ENCODE data around the gene ADAMTS9.
A peak's percentile ranks its signal among the peaks of the same experiment; 100 is the strongest.

ADAMTS9 gene

DNA sequence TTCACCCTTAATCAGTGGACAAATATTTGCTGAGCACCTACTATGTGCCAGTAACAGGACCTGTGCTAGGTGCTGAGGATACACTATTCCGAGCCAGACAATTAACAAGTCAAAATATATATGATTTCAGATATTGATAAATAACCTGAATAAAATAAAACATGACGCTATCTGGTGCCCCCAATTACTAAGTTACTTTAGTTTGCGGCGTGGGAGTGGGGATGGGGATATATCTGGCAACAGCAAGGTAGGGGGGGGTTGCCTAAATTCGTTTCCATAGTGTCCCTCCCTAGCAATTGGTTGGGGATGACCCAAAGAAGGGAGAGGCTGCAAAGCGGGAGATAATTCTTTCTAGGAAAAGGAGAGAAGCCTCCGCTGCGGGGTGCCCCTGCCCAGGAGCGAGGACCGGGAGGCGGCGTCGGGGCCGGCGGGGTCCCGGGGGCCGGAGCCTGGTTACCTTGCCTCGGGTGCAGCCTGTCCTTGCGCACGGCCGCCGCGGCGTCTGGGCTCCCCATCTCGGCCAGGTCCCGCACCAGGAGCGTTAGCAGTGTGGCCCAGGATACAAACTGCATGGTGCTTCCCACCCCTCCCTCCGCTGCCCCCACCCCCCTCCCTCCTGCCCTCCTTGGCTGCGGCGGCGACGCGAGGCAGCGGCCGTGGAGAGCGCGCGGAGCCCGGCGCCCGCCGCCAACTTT, 567 bp downstream of the ADAMTS9 start:
- TF ChIP-seq, protein P1, sequence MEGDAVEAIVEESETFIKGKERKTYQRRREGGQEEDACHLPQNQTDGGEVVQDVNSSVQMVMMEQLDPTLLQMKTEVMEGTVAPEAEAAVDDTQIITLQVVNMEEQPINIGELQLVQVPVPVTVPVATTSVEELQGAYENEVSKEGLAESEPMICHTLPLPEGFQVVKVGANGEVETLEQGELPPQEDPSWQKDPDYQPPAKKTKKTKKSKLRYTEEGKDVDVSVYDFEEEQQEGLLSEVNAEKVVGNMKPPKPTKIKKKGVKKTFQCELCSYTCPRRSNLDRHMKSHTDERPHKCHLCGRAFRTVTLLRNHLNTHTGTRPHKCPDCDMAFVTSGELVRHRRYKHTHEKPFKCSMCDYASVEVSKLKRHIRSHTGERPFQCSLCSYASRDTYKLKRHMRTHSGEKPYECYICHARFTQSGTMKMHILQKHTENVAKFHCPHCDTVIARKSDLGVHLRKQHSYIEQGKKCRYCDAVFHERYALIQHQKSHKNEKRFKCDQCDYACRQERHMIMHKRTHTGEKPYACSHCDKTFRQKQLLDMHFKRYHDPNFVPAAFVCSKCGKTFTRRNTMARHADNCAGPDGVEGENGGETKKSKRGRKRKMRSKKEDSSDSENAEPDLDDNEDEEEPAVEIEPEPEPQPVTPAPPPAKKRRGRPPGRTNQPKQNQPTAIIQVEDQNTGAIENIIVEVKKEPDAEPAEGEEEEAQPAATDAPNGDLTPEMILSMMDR (IDR thresholded peaks at IDR 0.05; ENCODE audit: low read depth, low read length, missing control alignments) = no peak
- DNase-seq (ENCODE audit: low read depth) = no peak
- H3K4me3 ChIP-seq (ENCODE audit: low read depth, low read length) = peak overlapping the region; percentile 61
- in situ Hi-C loops (cut with HindIII; ENCODE audit: low sequenced_read_pairs) = no loop called here

- no peak for DNase-seq (ENCODE audit: low read depth)
- H3K4me3 ChIP-seq (ENCODE audit: low read depth, low read length) = peak overlapping the region; percentile 61
- TF ChIP-seq, protein P1 (IDR thresholded peaks at IDR 0.05; ENCODE audit: low read depth, low read length, missing control alignments) = no peak
- in situ Hi-C loops (cut with HindIII; ENCODE audit: low sequenced_read_pairs) = no loop called here
Observed at GRCh38 chr3:64686446-64686908, 1.3 kb downstream of the ADAMTS9 start.

DNA sequence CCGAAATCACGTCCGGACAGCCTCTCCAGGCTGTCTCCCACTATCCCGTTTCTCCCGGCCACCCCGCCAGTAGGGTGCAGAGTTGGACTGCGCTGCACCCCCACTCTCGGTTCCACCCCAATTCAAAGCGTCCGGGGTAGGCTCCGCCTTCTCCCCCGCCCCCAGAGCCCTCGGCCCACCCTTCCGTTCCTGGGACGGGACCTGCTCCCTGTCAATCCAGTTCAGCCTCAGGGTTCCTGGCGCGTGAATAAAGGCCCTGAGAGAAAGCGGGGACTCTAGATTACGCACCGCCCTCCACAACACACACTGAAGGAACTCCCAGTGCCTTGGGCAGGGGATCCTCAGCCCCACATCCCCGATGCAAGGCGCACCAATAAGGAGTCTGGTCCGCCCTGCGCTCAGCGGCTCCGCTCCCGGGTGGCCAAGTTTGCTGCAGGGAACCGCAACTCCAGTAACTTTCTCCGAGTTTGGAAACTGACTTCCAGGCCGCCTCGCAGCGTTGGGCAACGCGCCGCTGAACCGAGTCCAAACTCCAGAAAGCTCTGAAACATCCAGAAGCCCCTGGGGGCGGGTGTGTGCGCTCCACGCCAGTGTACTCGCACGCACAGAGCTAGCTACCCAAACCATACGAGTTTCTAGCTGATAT, 1.9 kb downstream of the ADAMTS9 start:
- DNase-seq (ENCODE audit: low read depth) = peak; percentile 85
- H3K4me3 ChIP-seq (ENCODE audit: low read depth, low read length) = peak overlapping the region; percentile 61
- in situ Hi-C loops (cut with HindIII; ENCODE audit: low sequenced_read_pairs) = no loop called here
- TF ChIP-seq, protein P1 (IDR thresholded peaks at IDR 0.05; ENCODE audit: low read depth, low read length, missing control alignments) = peak; percentile 51

DNA sequence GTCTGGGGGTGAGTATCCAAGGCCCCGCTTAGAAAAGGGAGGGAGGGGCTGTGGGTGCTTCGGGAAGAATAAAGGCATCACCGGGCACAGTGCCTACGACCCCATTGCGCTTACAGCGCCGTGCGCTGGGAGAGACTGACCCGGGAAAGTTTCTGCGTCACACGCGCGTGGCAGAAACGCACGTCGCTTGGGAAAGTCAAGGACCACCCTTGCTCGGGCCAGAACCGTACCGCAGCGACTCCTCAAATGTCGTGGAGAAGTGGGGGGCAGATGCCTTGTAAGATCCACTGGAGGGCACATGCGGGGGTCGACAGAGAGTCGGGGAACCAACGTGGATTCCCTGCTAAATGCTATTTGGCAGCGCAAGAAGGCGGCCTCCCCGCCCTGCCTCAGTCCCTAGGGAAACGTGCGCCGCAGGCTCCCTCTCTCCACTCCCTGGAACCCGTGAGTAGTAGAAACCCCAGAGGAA, 2.4 kb downstream of the ADAMTS9 start:
- TF ChIP-seq, protein P1 (IDR thresholded peaks at IDR 0.05; ENCODE audit: low read depth, low read length, missing control alignments) = no peak
- in situ Hi-C loops (cut with HindIII; ENCODE audit: low sequenced_read_pairs) = no loop called here
- H3K4me3 ChIP-seq (ENCODE audit: low read depth, low read length) = peak overlapping the region; percentile 61
- DNase-seq (ENCODE audit: low read depth) = no peak

- H3K4me3 ChIP-seq (ENCODE audit: low read depth, low read length) = peak overlapping the region; percentile 61
- in situ Hi-C loops (cut with HindIII; ENCODE audit: low sequenced_read_pairs) = no loop called here
- DNase-seq (ENCODE audit: low read depth) = no peak
- TF ChIP-seq, protein P1 (IDR thresholded peaks at IDR 0.05; ENCODE audit: low read depth, low read length, missing control alignments) = no peak
Observed at GRCh38 chr3:64684715-64685261, 3.0 kb downstream of the ADAMTS9 start.

DNA sequence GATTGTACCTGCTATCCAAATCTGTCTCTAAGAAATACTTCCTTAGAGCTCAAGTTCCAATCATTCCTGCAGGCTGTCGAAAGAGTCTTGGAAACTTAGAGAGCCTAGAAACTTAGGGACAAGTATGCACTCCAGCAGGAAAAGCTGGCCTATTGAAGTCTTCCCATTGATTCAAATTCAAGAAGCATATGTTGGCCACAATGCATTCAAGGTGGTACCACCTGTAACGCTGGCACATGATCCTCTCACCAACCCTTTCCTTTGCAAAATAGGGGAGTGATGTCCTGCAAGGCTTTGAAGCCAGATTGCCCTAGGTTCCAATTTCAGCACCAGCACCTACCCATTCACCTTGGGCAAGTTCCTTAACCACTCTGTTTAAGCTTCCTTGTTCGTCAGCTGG, 6.0 kb downstream of the ADAMTS9 start:
- in situ Hi-C loops (cut with HindIII; ENCODE audit: low sequenced_read_pairs) = no loop called here
- no peak for DNase-seq (ENCODE audit: low read depth)
- H3K4me3 ChIP-seq (ENCODE audit: low read depth, low read length) = no peak overlapping the region
- TF ChIP-seq, protein P1 (IDR thresholded peaks at IDR 0.05; ENCODE audit: low read depth, low read length, missing control alignments) = no peak
